Lower lobe of right lung (tissue), 2 donors: ENCODE data around the gene AOAH. TPM values are rescaled to one million over a fixed set of nuclear protein-coding genes. Genes with fewer than 3 reads are reported as not detected.
"Not testable (repeated sequence)": the region's sequence is repeated elsewhere in the genome, so short reads cannot be mapped to it uniquely, and the experiment has no call there.

Source experiments
- ATAC-seq, 2 donors: fragments of 200-7000 bp; cut with Tn5 transposase; one replicate each; pipeline ENCODE4 v1.9.1; 2020 to 2022; ENCODE audit warnings: mild to moderate bottlenecking in 2 of 2, moderate library complexity in 2 of 2
- DNase-seq: peaks from one replicate; pipeline ENCODE4 v3.0.0-alpha.2; 2020
- H3K27ac ChIP-seq: fragments of 200-600 bp; one replicate; pipeline ENCODE4 v1.8.0; 2022
- H3K27me3 ChIP-seq: fragments of 200-600 bp; one replicate; pipeline ENCODE4 v1.8.0; 2022; ENCODE audit warnings: low read depth
- H3K36me3 ChIP-seq: fragments of 200-600 bp; one replicate; pipeline ENCODE4 v1.8.0; 2022; ENCODE audit warnings: mild to moderate bottlenecking
- H3K4me1 ChIP-seq: fragments of 200-600 bp; one replicate; pipeline ENCODE4 v1.8.0; 2022
- H3K4me3 ChIP-seq: fragments of 200-600 bp; one replicate; pipeline ENCODE4 v1.8.0; 2022; ENCODE audit warnings: mild to moderate bottlenecking
- H3K9me3 ChIP-seq: fragments of 200-600 bp; one replicate; pipeline ENCODE4 v1.8.0; 2022
- CTCF ChIP-seq: fragments of 200-600 bp; IDR thresholded peaks from one replicate; pipeline ENCODE4 v1.8.0; 2022; ENCODE audit warnings: antibody characterized with exemption, mild to moderate bottlenecking
- intact Hi-C: fragments of 100-400 bp; cut with DNase I; formaldehyde crosslinking; loops from one replicate; pipeline ENCODE4 v1.11.0; 2022
- total RNA-seq: library from RNA; stranded (reverse); fragmentation: NEBNext Ultra II Directional; extraction: Animal tissue kit (Norgen Biotek cat#: 25700); gene quantifications from one replicate; pipeline ENCODE4 v1.2.1, GENCODE V29; 2021
- donor health status: DM: no; HTN: yes; CAD: no; lungs with severe emphysema.

Gene AOAH
- total RNA-seq, 1 donor from 2014 or later, result 29.2 TPM

- no peak for DNase-seq
- Histone ChIP-seq H3K27ac (peak overlapping the region; percentile 64), H3K4me1 (peaks cover 19% of the 10 kb centered on the region), H3K4me3 (peak overlapping the region; percentile 49), H3K9me3 (no peaks in the 10 kb centered on the region), H3K36me3 (no peaks in the 10 kb centered on the region), H3K27me3 (no peaks in the 10 kb centered on the region)
- no peak for ATAC-seq
- no peak for TF ChIP-seq CTCF
- intact Hi-C loops, result no loop called here
Observed at GRCh38 chr7:36723291-36723690, 1.0 kb downstream of the AOAH start.

- Histone ChIP-seq H3K27me3 (no peaks in the 10 kb centered on the region), H3K4me3 (no peak overlapping the region), H3K27ac (no peak overlapping the region), H3K9me3 (no peaks in the 10 kb centered on the region), H3K4me1 (no peaks in the 10 kb centered on the region), H3K36me3 (no peaks in the 10 kb centered on the region)
- ATAC-seq (no peak), DNase-seq (no peak)
- intact Hi-C loops, result no loop called here
- TF ChIP-seq CTCF, result no peak
Observed at GRCh38 chr7:36719083-36719632, 5.1 kb downstream of the AOAH start.

- intact Hi-C loops, result no loop called here
- peak overlapping the region; percentile 28 for H3K27ac ChIP-seq
- ATAC-seq, result no peak
- no peak for TF ChIP-seq CTCF
- no peaks in the 10 kb centered on the region for H3K27me3 ChIP-seq
- H3K9me3 ChIP-seq, result no peaks in the 10 kb centered on the region
- no peaks in the 10 kb centered on the region for H3K4me1 ChIP-seq
- no peak overlapping the region for H3K4me3 ChIP-seq
- no peaks in the 10 kb centered on the region for H3K36me3 ChIP-seq
- DNase-seq, result no peak
Observed at GRCh38 chr7:36717586-36717985, 6.7 kb downstream of the AOAH start.

GRCh38 chr7:36716802-36717201, 7.5 kb downstream of the AOAH start:
- H3K9me3 ChIP-seq, H3K4me3 ChIP-seq, ATAC-seq, H3K27me3 ChIP-seq, DNase-seq, H3K36me3 ChIP-seq, H3K4me1 ChIP-seq, intact Hi-C loops: not testable (repeated sequence)
- peak overlapping the region; percentile 28 for H3K27ac ChIP-seq

- no peak for DNase-seq
- TF ChIP-seq CTCF, result no peak
- no peaks in the 10 kb centered on the region for H3K4me1 ChIP-seq
- no peaks in the 10 kb centered on the region for H3K36me3 ChIP-seq
- no peak overlapping the region for H3K4me3 ChIP-seq
- H3K27ac ChIP-seq, result no peak overlapping the region
- intact Hi-C loops, result no loop called here
- ATAC-seq, result no peak
- H3K9me3 ChIP-seq, result peaks cover under 1% of the 10 kb centered on the region
- no peaks in the 10 kb centered on the region for H3K27me3 ChIP-seq
Observed at GRCh38 chr7:36712015-36712414, 12.3 kb downstream of the AOAH start.

- no peak for TF ChIP-seq CTCF
- Histone ChIP-seq H3K27me3 (no peaks in the 10 kb centered on the region), H3K9me3 (peaks cover 7% of the 10 kb centered on the region), H3K4me3 (no peak overlapping the region), H3K4me1 (no peaks in the 10 kb centered on the region), H3K36me3 (no peaks in the 10 kb centered on the region), H3K27ac (no peak overlapping the region)
- DNase-seq (no peak), ATAC-seq (no peak)
- intact Hi-C loops, result no loop called here
Observed at GRCh38 chr7:36711256-36711655, 13.0 kb downstream of the AOAH start.
